ENCODE data around the gene CDRT15L2. TPM values are rescaled to one million over a fixed set of nuclear protein-coding genes. Genes with fewer than 3 reads are reported as not detected.
A peak's percentile ranks its signal among the peaks of the same experiment; 100 is the strongest.
"Not testable (repeated sequence)": the region's sequence is repeated elsewhere in the genome, so short reads cannot be mapped to it uniquely, and the experiment has no call there.

CDRT15L2 gene
- not detected in 2 replicates for total RNA-seq (2014; rRNA removed; shearing (Covaris generic))
- not detected in 2 replicates for polyA plus RNA-seq (2015; cell fraction: cytosol; rRNA removed)
- polyA plus RNA-seq (2015; cell fraction: nucleus; rRNA removed) = not detected in 2 replicates

DNA sequence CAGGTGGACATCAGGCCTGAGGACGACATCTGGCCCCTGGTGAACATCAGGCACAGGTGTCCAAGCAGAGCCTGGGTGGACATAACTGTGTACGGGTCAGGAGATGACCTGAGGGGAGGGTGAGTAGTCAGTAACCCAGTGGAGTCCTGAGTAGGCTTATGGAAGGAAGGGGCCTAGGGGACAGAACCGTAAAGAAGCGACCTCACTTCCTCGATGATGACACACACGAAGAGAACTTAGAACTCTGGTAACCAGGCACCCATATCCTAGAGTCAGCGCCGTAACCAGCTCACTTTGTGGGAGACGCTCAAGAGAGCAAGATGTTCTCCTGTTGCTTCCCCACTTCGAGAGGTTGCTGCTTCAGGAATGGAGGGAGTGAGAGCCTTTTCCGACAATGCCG is at the start of gene CDRT15L2:
CDRT15L2 (plus strand) TSS at position 301 of the 400 bp plus-strand sequence; CDS start at position 321, 20 bp downstream.
- DNase-seq (ENCODE audit: low read depth, low spot score); in situ Hi-C loops (cut with HindIII; ENCODE audit: low pct_unique_long_range_greater_than_20kb, low sequenced_read_pairs): not testable (repeated sequence)

- in situ Hi-C loops (cut with HindIII; ENCODE audit: low pct_unique_long_range_greater_than_20kb, low sequenced_read_pairs); DNase-seq (ENCODE audit: low read depth, low spot score): not testable (repeated sequence)
Measured at GRCh38 chr17:20530104-20530503, 49.4 kb upstream of the CDRT15L2 start.

DNA sequence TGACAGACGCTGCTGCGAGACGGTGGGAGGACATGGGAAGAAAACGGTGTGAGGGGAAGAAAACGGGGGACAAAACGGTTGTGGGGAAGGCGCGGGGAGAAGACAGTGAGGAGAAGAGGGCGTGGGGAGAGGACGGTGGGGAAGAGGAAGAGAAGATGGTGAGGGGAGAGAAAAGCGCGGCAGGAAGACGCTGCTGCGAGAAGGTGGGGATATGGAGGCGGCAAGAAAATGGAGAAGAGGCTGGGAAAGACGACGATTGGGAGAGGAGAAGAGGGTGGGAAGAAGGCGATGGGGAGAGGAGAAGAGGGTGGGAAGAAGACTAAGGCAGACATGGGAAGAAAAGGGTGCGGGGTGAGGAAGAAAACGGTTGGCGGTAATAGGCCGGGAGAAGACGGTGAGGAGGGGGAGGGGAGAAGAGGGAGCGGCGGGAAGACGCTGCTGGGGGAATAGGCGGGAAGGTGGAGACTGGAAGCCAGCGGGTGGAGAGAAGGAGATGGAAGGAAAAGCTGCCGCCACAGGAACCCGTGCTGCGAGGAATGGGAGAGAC is 46.9 kb upstream of the CDRT15L2 start:
- DNase-seq (ENCODE audit: low read depth, low spot score); in situ Hi-C loops (cut with HindIII; ENCODE audit: low pct_unique_long_range_greater_than_20kb, low sequenced_read_pairs): not testable (repeated sequence)

DNA sequence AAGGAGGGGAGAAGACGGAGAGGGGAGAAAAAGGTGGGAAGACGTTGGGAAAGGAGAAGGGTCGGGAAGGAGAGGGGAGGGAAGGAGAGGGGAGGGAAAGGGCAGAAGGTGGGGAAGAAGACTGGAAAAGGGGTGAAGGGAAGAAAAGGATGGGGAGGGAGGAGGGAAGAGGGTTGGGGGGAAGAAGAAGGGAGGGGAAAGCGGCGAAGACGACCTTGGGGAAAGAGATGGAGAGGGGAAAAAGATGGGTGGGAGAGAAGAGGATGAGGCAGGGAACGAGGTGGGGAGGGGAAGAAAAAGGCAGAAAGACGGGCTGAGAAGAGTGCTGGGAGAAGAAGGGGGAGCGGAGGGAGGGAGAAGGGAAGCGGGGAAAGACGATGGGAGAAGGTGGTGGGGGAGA is 46.3 kb upstream of the CDRT15L2 start:
- not testable (repeated sequence) for DNase-seq (ENCODE audit: low read depth, low spot score)

GRCh38 chr17:20534711-20535550 is 44.6 kb upstream of the CDRT15L2 start:
- in situ Hi-C loops (cut with HindIII; ENCODE audit: low pct_unique_long_range_greater_than_20kb, low sequenced_read_pairs) = not testable (repeated sequence)
- peak; percentile 84 for DNase-seq (ENCODE audit: low read depth, low spot score)

More for the DNA sequence above, 46.3 kb upstream of the CDRT15L2 start:
- in situ Hi-C loops (cut with HindIII; ENCODE audit: low pct_unique_long_range_greater_than_20kb, low sequenced_read_pairs) = not testable (repeated sequence)

DNA sequence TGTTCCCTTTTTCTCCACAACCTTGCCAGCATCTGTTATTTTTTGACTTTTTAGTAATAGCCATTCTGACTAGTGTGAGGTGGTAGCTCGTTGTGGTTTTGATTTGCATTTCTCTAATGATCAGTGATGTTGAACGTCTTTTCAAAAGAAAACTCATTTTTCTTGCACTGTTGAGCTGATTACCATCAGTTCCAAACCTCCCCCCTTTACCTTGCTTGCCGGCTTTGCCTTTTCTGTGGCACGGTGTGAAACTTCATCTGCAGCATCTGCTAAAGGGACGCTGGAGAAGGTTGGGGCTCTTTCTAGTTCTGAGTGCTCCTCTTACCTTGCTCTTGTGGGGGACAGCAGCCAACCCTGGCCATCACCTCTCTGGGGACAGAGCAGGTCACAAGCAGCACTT is 39.1 kb upstream of the CDRT15L2 start:
- in situ Hi-C loops (cut with HindIII; ENCODE audit: low pct_unique_long_range_greater_than_20kb, low sequenced_read_pairs); DNase-seq (ENCODE audit: low read depth, low spot score): not testable (repeated sequence)

- DNase-seq (ENCODE audit: low read depth, low spot score); in situ Hi-C loops (cut with HindIII; ENCODE audit: low pct_unique_long_range_greater_than_20kb, low sequenced_read_pairs): not testable (repeated sequence)
Measured at GRCh38 chr17:20540865-20541264, 38.7 kb upstream of the CDRT15L2 start.

DNA sequence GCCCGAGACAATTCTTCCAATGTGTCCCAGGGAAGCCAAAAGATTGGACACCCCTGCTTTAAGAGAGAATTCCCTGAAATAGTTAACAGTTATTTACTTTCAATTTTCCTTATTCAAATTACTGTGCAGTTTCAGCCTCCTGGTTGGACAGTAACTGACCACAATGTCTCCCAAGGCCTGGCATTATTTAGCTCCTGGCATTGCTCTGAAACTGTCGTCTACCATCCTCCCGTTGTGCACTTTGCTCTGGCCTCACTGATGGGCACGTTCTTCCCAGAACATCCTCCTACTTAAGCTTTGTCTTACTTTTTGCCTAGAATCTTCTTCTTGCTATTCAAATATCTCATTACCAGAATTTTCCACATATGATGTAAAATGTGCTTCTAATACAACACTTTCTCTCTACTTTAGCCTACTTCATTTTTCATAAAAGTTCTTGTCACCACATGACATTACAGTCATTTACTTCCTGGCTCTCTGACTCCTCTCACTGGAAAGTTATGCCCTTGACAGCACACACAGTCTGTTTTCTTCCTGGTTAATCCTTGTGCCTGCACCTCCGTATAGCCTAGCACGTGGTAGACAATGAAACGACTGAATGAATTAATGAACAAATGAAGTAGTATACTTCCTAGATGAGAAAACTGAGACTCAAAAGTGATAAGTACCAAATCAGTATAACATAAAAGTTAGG is 37.5 kb upstream of the CDRT15L2 start:
- in situ Hi-C loops (cut with HindIII; ENCODE audit: low pct_unique_long_range_greater_than_20kb, low sequenced_read_pairs) = not testable (repeated sequence)
- DNase-seq (ENCODE audit: low read depth, low spot score) = peak; percentile 61

- in situ Hi-C loops (cut with HindIII; ENCODE audit: low pct_unique_long_range_greater_than_20kb, low sequenced_read_pairs); DNase-seq (ENCODE audit: low read depth, low spot score): not testable (repeated sequence)
Measured at GRCh38 chr17:20547923-20548322, 31.6 kb upstream of the CDRT15L2 start.

- in situ Hi-C loops (cut with HindIII; ENCODE audit: low pct_unique_long_range_greater_than_20kb, low sequenced_read_pairs); DNase-seq (ENCODE audit: low read depth, low spot score): not testable (repeated sequence)
Measured at GRCh38 chr17:20552920-20553319, 26.6 kb upstream of the CDRT15L2 start.

DNA sequence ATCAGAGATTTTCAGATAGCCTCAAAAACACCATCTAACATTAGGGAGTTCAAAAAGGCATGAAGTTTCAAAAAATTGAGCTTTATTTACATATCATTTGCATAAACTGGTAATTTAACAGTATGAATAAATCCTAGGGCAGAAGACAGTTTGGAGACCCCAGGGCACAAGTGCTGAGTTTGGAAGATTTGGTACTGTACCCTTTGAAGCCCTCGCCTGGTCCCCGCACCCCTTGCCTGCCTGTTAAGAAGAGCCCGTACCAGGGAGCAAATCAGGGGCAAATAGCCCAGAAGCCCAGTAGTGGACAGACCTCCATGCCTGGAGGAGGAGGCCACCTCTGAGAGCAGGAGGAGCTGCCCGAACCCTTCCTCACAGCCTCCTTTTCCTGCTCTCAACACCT is 24.8 kb upstream of the CDRT15L2 start:
- DNase-seq (ENCODE audit: low read depth, low spot score); in situ Hi-C loops (cut with HindIII; ENCODE audit: low pct_unique_long_range_greater_than_20kb, low sequenced_read_pairs): not testable (repeated sequence)

DNA sequence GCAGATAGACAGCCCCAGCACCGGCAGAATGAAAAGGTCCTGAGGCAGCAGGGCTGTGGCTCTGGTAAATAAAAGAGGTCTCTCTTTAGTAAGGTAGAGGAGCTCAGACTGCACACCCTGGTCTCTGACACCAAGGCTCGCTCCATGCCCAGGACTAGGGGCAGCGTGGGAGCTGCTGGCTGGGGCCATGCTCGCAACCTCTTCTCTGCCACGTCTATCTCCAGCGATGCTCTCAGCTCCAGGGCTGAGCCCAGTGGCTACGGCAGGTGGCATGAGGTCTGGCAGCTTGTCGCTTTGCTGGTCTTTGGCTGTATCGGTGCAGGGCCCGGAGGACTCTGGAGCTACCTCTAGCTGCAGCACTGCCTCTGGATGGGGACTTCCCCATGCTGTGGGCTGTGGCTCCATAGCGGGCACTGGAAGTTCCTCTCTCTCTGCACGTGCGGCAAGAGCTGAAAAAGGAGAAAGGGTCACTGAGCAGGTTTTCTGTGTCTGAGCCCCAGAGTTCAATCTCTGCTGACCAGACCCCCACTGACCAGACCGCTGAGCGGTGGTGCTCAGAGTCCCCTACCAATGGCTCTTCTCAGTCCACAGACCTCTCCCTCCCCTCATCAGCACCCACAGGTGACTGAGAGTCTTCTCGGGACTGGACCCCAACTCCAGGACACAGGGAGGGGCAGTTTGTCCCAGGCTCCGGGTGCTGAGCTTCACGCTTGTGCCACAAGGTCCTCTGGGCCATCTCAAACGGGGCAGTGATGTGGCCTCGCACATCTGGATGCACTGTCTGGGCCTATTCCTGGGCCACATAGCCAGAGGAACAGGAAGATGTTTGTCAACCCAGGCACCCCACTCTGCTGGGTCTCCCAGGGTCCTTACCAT is 24.2 kb upstream of the CDRT15L2 start:
- DNase-seq (ENCODE audit: low read depth, low spot score); in situ Hi-C loops (cut with HindIII; ENCODE audit: low pct_unique_long_range_greater_than_20kb, low sequenced_read_pairs): not testable (repeated sequence)

DNA sequence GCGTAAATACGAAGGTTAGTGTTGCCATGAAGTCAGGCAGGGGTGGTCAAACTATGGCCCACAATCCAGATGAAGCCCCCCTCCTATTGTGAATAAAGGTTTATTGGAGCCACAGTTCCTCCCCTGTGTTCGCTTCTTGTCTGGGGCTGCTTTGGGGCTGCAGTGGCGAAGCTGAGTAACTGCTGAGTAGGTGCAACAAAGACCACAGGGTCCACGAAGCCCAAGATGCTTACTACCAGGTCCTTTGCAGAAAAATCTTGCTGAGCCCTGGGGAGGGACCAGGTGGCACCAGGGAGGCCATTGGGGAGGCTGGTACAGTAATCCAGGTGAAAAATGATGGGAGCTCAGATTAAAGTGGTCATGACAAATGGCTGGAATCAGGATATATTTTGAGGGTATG is 21.4 kb upstream of the CDRT15L2 start:
- in situ Hi-C loops (cut with HindIII; ENCODE audit: low pct_unique_long_range_greater_than_20kb, low sequenced_read_pairs); DNase-seq (ENCODE audit: low read depth, low spot score): not testable (repeated sequence)

DNA sequence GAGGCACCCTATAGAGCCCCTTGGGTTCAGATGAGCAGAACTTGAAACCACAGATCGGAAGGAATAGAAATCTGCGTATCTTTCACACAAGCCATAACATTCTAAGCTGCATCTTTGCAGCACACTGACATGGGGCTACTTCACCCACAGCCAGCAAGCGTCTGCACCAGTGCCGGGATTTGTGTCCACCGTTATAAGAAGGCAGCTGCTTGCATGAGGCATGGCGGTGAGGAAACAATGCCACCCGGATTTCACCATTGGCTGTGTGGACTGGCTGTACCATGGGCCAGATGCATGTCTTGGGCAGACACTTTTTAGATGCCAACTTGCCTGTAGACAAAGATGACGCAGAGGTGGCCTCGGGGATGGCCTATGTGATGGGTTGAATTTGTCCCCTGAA is 20.5 kb upstream of the CDRT15L2 start:
- in situ Hi-C loops (cut with HindIII; ENCODE audit: low pct_unique_long_range_greater_than_20kb, low sequenced_read_pairs); DNase-seq (ENCODE audit: low read depth, low spot score): not testable (repeated sequence)

DNA sequence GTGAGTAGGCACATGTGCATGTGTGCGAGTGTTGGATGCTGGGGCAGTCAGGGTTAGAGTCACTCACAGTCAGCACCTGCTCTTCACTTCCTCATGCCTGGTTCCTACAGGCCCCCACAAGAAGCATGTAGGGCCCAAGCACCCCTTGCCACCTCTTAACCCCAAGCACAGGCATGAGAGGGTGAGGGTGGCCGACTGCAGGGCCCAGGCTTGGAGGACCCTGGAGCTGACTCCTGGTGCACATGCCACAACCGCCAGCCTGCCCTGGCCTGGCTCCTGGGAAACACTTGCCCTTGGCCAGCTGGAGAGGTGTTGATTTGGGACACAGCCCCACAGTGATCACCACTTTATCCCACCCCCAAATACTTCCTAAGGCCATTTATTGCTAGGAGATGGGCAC is 16.9 kb upstream of the CDRT15L2 start:
- no peak for DNase-seq (ENCODE audit: low read depth, low spot score)
- in situ Hi-C loops (cut with HindIII; ENCODE audit: low pct_unique_long_range_greater_than_20kb, low sequenced_read_pairs) = no loop called here

- in situ Hi-C loops (cut with HindIII; ENCODE audit: low pct_unique_long_range_greater_than_20kb, low sequenced_read_pairs); DNase-seq (ENCODE audit: low read depth, low spot score): not testable (repeated sequence)
Measured at GRCh38 chr17:20565245-20565644, 14.3 kb upstream of the CDRT15L2 start.

DNA sequence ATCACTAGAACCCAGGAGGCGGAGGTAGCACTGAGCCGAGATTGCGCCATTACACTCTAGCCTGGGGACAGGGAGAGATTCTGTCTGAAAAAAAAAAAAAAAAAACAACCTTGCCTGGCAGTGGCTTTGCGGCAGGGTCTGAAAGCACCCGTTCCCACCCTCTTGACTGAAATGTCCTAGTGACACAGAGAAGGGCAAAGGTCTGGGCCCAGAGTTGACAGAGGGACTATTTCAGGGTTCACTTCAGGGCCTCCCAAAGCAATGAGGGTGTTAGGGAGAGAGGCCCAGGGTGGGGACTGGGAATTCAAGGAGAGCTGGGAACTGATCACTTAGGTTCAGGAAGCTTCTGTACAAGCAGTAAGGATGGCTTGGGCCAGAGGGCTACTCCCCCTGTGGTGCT is 13.8 kb upstream of the CDRT15L2 start:
- in situ Hi-C loops (cut with HindIII; ENCODE audit: low pct_unique_long_range_greater_than_20kb, low sequenced_read_pairs) = no loop called here
- DNase-seq (ENCODE audit: low read depth, low spot score) = no peak
